HG03469 (cell line): ENCODE measurements around the gene HOXD11.

Experiments used
- ATAC-seq: cut with Tn5 transposase; IDR thresholded peaks from one replicate; pipeline ENCODE4 v1.9.1; 2021; ENCODE audit warnings: mild to moderate bottlenecking, moderate library complexity, moderate number of reproducible peaks; ENCODE audit not compliant: unreplicated experiment

HOXD11 gene

DNA sequence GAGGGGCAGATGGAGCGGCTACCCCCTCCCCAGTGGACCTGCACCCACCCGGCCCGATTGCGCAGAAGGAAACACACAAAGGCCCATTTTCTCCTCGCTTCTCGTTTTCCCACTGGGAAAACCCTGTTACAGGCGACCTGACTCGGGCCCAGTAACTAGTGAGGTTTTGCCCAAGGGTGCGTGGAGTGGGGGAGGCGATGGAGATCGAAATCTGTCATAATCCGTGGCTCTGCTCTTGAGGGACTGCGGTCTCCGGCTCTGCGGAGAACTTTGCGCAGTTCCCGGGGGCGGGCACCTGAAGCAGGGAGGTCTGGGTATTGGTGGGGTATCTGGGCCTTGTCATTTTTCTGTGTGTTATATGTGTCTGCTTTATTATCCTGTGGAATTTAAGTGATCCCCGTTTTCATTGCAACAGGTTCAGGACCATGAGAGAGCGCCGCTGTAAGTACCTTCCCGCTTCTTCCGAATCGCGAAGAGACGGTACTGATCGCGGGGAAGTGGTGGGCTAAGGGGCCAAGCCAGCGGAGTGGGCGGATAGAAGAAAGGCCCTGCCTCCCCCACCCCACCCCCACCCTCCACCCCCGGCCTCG is 40.2 kb downstream of the HOXD11 start:
- ATAC-seq = no peak

DNA sequence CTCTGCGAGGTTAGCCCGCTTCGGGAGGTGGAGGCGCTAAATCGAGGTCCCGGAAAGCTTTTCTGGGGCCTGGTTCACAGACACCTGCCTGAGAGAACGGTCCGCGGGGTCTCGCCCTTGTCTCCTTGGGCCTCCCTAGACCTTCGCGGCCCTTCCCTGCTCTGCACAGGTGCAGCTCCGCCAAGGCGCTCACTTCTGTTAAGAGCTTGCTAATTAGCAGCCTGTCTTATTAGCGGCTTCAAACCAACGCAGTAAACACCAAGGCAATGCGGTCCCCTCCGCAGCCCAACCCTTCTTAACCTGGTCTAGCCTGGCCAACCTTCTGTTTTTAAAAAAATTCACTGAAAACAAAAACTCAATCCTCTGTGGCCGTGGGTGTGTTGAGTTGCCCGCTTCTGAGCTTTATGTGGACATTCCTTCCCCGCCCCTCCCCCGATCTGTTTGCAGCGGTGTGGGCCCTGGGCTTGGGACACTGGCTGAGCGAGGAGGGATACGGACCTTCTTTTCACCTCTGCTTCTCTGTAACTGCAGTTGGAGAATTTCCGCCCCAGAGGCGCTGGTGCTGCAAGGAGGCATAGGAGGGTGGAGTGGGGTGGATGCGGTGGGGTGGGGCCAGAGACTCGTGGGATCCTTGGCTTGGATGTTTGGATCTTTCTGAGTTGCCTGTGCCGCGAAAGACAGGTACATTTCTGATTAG is 40.9 kb downstream of the HOXD11 start:
- ATAC-seq = no peak

DNA sequence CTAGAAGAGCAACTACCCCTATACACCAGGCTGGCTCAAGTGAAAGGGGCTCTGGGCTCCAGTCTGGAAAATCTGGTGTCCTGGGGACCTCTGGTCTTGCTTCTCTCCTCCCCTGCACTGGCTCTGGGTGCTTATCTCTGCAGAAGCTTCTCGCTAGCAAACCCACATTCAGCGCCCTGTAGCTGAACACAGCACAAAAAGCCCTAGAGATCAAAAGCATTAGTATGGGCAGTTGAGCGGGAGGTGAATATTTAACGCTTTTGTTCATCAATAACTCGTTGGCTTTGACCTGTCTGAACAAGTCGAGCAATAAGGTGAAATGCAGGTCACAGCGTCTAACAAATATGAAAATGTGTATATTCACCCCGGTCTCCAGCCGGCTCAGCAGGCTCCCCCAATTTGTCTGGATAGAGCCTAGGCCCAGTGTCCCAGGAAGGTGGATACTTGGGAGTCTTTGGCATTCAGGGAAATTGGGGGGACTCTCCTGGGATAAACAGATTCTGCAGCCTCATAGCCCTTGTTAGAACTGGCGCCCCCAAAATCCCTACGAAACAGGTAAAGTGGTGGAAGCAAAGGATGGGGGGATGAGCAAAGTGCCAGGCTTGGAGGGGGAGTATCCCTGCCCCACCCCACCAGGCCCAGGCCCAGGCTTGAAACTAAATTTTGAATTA is 41.8 kb downstream of the HOXD11 start:
- no peak for ATAC-seq

DNA sequence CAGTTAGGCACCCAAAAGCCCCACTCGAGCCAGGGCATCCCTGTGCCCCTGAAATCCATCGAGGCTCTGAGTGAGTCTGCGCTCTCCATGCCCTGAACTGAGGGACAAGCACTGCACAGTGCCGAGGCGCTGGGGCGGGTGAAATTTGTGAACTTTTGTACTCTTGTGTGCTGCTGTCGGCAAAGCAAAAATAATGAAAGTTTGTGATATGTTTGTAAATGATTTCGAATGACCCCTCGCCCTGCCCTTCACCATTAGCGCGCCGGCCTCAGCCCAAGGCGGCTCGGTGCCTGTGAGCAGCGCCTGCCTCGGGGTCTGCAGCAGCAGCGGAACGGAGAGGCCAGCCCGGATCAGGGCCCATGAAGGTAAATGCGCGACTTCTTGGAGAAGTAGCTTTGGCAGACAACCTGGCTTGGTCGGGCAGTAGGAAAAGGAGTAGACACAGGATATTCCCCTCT is 42.4 kb downstream of the HOXD11 start:
- no peak for ATAC-seq

DNA sequence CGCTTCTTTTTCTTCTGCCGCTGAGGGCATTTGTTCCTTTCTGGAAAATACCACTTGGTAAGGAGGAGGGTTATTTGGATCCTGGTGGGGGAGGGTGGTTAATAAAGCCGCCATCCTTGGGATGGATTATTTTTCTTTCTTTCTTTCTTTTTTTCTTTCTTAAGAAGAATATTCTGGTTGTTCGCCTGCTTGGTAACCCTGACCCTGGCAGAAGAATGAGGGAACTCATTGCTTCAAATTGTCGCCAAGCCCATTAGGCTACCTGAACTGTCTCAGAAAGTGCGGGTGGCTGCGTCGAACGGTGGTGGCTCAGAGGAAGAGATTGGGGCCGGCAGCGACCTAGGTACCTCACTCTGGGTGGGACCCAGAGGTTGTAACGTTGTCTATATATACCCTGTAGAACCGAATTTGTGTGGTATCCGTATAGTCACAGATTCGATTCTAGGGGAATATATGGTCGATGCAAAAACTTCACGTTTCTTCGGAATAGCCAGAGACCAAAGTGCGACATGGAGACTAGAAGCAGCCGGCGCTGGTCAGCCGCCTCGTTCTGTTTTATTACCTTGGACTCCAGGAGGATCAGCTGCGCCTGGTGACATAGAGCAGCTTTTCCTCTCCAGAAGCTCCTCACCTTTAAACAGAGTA is 43.0 kb downstream of the HOXD11 start:
- no peak for ATAC-seq

DNA sequence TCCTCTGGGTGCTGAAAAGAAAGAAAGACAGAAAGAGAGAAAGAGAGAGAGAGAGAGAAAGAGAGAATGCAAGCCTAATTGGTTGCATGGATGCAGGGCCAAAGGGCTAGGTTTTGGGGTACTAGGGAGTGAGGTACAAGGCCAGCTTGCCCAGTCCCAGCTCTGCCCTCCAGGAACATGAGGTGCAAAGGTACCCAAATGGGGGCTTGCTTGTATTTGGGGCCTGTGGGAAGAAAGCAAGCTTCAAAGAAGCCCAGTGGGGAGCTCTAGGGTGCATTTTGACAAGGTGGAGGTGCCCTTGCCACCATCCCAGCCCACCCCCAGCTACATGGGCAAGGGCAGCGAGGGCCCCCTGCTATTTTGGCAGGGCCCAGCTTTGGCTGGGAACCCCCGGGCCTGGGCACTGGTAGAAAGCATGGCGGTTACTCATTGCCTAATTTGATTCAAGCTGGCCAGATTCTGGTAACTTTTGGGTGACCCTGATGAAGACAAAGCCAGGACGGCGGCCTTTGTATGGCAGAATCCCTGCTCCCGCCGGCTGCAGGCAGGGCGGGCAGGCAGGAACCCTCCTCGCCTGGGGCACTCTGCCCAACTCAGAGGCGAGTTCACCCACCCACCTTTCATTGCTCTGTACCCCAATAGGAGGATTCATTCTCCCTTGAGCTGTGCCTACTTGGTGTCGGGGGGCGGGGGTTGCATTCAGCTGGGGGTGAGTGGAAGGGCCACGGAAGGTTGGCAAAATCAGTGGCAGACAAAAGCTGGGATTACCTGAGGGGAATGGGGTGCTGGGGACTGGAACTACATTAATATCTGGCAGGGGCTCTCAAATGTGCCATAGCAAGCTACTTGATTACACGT is 43.7 kb downstream of the HOXD11 start:
- no peak for ATAC-seq

DNA sequence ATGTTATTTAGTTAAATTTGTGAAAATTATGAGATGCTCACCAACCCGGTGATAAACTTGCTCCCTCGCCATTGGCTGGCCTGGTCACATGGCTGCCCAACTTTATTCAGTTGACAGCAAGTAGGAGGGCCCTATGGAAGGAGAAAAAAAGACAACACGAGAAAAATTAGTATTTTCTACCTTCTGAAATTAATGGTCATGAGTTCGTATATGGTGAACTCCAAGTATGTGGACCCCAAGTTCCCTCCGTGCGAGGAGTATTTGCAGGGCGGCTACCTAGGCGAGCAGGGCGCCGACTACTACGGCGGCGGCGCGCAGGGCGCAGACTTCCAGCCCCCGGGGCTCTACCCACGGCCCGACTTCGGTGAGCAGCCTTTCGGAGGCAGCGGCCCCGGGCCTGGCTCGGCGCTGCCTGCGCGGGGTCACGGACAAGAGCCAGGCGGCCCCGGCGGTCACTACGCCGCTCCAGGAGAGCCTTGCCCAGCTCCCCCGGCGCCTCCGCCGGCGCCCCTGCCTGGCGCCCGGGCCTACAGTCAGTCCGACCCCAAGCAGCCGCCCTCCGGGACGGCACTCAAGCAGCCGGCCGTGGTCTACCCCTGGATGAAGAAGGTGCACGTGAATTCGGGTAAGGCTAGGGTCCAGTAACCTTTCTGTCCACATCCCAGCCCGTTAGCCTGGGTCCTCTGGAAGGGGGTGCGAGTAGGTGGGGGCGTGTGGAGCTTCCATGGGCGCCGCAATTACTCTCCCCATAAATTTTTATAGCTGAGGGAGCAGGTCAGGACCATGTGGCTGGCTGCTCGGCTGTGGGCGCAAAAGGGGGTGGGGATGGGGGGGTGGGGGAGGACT is 44.6 kb downstream of the HOXD11 start, which contains the start of gene HOXD4:
HOXD4 (plus strand) TSS at position 109 of the 846 bp plus-strand sequence; CDS start at position 193, 84 bp downstream.
- ATAC-seq = no peak

DNA sequence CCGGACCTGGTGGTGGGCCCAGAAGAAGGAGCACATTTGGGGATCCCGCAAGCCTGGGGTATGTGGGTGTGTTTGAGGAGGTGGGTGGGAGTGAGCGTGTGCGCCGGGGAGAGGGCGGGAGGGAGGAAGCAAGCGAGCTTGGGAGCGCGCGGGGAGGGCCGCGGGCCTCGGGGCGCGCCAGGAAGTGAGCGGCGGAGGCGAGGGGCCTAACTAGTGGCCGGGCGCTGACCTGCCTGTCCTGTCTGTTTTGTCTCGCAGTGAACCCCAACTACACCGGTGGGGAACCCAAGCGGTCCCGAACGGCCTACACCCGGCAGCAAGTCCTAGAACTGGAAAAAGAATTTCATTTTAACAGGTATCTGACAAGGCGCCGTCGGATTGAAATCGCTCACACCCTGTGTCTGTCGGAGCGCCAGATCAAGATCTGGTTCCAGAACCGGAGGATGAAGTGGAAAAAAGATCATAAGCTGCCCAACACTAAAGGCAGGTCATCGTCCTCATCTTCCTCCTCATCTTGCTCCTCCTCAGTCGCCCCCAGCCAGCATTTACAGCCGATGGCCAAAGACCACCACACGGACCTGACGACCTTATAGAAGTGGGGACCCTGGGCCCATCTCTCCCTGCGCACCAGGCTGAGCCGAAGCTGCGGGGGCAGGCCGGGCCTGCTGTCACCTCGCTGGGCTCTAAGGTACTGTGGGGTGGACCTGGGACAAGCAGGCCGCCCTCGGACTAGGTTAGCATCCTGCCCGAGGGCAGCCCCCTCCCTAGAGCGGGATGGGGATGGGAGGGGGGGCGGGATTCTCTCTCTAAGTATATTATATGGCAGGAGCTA is 45.5 kb downstream of the HOXD11 start:
- ATAC-seq = no peak

DNA sequence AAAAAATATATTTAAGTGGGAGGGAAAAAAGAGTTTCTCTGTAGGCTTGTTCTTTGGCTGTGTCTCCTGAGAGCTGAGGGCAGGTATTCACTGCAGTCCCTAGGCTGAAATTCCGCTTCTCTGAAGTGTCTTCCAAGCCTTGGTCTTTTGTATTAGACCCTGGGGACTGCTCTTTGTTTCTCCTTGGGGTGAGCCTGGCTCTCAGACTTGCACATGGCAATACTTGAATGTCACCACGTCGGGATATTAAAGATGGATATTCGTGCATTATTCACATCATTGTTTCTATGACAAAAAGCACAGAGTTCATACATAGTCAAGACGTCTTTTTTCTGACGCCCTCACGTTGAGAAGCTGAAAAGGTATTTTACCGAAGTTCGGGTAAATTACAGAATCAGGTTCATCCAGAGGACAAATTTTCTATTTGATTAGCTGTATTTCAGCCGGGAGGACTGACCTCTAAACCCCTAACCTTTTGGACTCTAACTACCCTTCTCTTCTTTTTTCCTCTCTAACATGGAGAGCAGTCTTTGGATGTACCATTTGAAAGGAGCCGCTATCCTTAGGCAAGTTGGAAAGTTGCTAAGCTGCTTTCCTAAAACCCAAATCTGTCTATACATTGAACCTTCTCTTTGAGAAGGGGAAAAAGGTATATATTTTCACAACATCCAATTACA is 47.6 kb downstream of the HOXD11 start:
- ATAC-seq = no peak

DNA sequence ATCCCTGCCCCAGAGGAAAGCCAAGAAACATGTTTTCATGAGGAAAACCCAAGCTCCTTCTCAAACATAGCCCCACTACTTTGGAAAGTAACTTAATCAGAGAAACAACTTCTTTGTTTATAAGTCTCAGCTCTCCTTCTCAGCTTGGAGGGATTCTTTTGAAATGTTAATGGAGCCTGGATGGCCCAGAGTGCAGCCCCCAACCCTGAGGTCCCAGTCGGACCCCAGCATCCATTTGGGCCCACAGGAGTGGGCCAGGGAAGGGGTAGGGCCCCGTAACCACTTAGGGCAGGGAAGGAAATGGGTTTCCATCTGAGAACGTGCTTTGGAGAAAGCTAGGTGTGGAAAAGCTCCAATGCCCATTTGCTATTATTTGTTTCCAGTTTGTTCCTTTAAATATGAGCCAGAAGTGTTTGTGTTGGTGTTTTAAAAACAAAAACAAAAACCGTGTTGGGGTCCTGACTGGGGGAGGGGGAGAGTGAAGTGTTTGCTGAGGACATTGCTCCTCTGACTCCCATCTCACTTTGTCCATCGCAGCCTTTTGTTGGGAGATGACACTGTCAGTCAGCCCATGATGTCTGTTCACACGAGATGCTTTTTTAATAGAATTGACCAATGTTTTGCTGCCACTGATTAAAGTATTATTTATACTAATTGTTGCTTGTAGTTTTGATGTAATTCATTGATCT is 48.4 kb downstream of the HOXD11 start:
- ATAC-seq = no peak

DNA sequence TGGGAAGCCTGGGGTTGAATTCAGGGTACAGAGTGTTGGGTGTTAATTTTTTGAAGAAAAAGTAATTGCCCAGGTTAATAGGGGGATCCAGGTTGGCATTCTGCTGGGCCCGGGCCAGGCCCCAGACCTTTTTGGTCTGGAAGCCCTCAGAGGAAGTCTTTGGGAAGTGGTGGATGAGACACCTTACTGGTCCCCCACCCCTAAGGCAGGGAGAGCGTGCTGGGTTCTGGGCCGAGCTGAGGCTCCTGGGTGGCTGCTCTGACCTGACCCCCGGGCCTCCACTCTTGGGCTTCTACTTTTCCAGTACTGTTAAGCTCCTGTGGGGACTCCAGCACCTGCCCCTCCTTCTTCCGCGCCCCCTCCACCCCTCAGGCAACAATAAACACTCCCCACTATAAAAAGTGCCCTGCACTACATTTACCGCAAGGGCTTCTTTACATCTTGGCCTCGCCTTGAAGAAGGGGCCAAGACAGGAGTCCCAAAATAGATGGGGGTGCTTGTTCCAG is 49.3 kb downstream of the HOXD11 start:
- ATAC-seq = no peak

DNA sequence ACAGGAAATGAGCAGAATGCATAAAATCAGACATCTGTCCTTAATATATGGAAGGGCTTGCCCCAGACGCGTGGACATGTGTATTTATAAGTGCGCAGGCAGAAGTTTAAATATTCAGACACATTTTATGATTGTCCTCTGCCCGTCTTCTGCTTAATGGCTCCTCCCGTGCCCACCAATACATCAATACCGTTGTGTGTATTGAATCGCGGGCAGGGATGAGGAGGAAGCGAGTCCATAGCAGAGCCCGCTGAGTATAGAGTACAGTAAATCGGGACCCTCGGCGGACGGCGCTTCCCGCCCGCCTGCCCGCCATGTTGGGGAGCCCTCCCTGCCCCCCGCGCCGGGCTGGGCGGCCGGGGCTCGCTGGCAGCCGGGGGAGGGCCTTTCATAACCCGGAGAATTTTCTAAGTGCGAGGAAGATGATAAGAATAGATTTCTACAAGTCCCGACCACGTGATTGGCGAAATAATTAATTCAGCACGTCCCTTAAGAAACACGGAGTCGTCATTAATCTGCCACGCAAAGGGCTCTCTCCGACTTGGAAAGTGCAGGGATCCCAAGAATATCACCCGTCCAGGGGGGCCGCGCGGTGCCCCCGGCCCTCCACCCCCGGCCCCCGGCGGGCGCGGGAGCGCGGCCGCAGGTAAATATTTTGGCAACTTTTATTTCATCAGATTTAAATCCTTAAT is 49.9 kb downstream of the HOXD11 start, which contains the start of gene HOXD3:
HOXD3 (plus strand) TSS at position 501 of the 692 bp plus-strand sequence. CDS start 11,808 bp downstream, outside the sequence.
- ATAC-seq = no peak

DNA sequence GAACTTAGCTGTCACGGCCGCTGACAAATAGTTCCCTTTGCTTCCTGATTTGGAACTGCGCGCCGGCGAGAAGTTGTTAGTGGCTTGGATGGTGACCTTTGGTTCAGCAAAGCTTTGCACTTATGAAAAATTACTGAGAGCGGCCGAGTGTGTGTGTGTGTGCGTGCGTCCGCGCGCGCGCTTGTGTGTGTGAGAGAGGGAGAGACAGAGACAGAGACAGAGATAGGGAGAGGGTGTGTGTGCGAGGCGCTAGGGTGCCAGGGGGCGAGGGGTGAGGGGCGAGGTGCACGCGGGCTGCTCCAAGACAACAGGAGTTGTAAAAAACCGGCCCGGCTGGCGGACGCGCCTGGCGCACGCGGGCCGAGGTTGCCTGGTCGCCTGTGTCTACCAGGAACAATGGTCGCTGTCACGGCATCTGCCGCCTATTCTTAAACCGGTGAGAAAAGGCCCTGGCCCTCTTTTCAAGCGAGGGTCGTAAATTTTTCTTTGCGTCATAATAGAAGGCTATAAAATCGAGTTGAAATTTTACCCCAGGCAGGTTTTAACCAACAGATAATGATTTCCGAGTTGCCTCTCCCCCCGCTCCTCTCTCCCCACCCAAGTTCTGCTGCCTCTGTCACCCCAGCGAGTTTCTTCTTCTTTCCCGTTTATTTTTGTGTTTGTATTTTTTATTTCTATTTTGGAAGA is 50.6 kb downstream of the HOXD11 start:
- ATAC-seq = no peak

DNA sequence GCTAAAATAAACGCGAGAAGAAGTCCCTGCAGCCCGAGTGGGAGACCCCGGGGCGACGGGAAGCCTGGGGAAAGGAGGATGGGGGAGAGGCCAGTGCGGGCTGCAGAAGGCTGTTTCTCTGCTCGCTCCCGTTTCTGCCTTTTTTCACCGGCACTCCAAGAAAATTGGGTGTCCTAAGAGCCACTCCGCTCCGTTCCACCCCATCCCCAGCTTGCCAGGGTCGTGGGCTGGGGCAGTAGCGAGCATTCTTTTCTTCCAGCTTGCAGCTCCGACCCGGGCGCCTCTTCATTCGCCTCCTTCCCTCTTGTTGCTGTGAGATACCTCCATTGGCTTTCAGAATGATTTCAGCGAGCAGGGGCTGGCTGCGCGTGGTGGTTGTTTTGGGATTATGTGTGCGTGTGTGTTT is 51.1 kb downstream of the HOXD11 start:
- no peak for ATAC-seq

DNA sequence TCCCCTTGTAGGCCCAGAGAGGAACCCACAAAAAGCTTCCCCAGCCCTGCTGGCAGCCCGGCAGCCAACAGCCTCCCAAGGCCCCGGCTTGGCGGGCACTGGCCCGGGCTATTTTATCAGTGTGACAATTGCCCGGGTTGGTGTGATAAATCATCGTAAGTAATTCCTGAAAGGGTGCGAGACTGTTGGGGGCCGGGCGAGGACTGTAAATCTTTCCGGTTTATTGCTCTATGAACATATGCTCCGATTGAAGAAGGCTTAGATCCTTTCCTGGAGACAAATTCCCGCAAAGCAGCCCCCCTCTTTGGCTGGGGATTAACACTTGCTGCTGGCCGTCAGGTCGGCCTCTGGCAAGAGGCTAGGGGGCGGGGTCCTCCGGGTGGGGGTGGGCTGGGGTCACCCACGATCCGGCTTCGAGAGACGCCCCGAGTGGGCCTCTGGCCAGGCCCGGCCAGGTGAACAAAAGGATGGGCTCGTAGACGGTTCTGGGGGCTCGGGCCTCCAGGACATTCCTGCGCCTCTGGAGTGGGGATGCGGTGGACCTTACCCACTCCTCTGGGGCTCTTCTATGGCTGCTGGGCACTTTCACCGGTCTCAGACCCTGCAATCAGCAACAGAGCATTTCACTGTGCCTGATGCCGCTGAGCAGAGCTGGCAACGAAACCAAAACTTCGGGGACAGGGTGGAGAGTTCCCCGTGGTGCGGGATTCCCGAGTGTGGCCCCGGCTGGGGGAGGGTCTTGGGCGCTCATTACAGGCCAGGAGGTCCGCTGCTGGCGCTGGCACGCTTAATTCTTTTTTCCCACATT is 52.0 kb downstream of the HOXD11 start:
- ATAC-seq = no peak
